Measurements from ENCODE around the gene HSD17B13. TPM values are rescaled to one million over a fixed set of nuclear protein-coding genes. Genes with fewer than 3 reads are reported as not detected.

Gene HSD17B13
- total RNA-seq, 1 experiment from 2014 or later = 0.13 TPM

- H3K36me3 ChIP-seq (ENCODE audit: control insufficient read depth, insufficient read depth, low read length) = no peaks in the 10 kb centered on the region
- BruUV-seq (replicated peaks) = no TSS peak
- ChIA-PET POLR2A (no interaction called here), CTCF (no interaction called here)
- no peaks in the 10 kb centered on the region for H3K9me3 ChIP-seq (ENCODE audit: control insufficient read depth, insufficient read depth, low read depth, low read length)
- in situ Hi-C loops (cut with HindIII; ENCODE audit: low pct_unique_long_range_greater_than_20kb, low sequenced_read_pairs) = no loop called here
- no peak for ATAC-seq
- H3K4me1 ChIP-seq (ENCODE audit: control insufficient read depth, insufficient read depth, low read length) = no peaks in the 10 kb centered on the region
- H3K27me3 ChIP-seq (ENCODE audit: control insufficient read depth, insufficient read depth, low read length) = no peaks in the 10 kb centered on the region
- DNase-seq (ENCODE audit: low read depth, low spot score) = no peak
- no peak overlapping the region for H3K27ac ChIP-seq (ENCODE audit: low read length)
- TF ChIP-seq SIN3A (IDR thresholded peaks at IDR 0.05; ENCODE audit: borderline replicate concordance, insufficient read depth, low read depth, low read length) (no peak), TCF7L2 (IDR thresholded peaks at IDR 0.05; ENCODE audit: low read depth, low read length) (no peak), REST (IDR thresholded peaks at IDR 0.05; ENCODE audit: insufficient read depth in 1 of 2, low read depth in 2 of 2, low read length in 1 of 2) (no peak), POLR2AphosphoS5 (IDR thresholded peaks at IDR 0.05; ENCODE audit: low read depth, low read length) (no peak)
- TF ChIP-seq, protein P1, sequence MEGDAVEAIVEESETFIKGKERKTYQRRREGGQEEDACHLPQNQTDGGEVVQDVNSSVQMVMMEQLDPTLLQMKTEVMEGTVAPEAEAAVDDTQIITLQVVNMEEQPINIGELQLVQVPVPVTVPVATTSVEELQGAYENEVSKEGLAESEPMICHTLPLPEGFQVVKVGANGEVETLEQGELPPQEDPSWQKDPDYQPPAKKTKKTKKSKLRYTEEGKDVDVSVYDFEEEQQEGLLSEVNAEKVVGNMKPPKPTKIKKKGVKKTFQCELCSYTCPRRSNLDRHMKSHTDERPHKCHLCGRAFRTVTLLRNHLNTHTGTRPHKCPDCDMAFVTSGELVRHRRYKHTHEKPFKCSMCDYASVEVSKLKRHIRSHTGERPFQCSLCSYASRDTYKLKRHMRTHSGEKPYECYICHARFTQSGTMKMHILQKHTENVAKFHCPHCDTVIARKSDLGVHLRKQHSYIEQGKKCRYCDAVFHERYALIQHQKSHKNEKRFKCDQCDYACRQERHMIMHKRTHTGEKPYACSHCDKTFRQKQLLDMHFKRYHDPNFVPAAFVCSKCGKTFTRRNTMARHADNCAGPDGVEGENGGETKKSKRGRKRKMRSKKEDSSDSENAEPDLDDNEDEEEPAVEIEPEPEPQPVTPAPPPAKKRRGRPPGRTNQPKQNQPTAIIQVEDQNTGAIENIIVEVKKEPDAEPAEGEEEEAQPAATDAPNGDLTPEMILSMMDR (IDR thresholded peaks at IDR 0.05) = no peak
- H3K4me3 ChIP-seq (ENCODE audit: low read depth in 2 of 2, low read length in 2 of 2) = no peak overlapping the region
- intact Hi-C loops (cut with micrococcal nuclease; ENCODE audit: unreplicated experiment) = no loop called here
Observed at GRCh38 chr4:87345139-87345538, 22.5 kb upstream of the HSD17B13 start.

- CTCF ChIA-PET = no interaction called here
- intact Hi-C loops (cut with micrococcal nuclease; ENCODE audit: unreplicated experiment) = no loop called here
- no peak overlapping the region for H3K27ac ChIP-seq (ENCODE audit: low read length)
Observed at GRCh38 chr4:87342872-87343271, 20.2 kb upstream of the HSD17B13 start.

More at GRCh38 chr4:87342872-87343271, 20.2 kb upstream of the HSD17B13 start:
- no TSS peak for BruUV-seq (replicated peaks)
- TF ChIP-seq POLR2AphosphoS5 (IDR thresholded peaks at IDR 0.05; ENCODE audit: low read depth, low read length) (no peak), TCF7L2 (IDR thresholded peaks at IDR 0.05; ENCODE audit: low read depth, low read length) (no peak), SIN3A (IDR thresholded peaks at IDR 0.05; ENCODE audit: borderline replicate concordance, insufficient read depth, low read depth, low read length) (no peak), REST (IDR thresholded peaks at IDR 0.05; ENCODE audit: insufficient read depth in 1 of 2, low read depth in 2 of 2, low read length in 1 of 2) (no peak)
- TF ChIP-seq, protein P1 (IDR thresholded peaks at IDR 0.05) = no peak
- Histone ChIP-seq H3K9me3 (ENCODE audit: control insufficient read depth, insufficient read depth, low read depth, low read length) (no peaks in the 10 kb centered on the region), H3K36me3 (ENCODE audit: control insufficient read depth, insufficient read depth, low read length) (no peaks in the 10 kb centered on the region), H3K4me1 (ENCODE audit: control insufficient read depth, insufficient read depth, low read length) (no peaks in the 10 kb centered on the region), H3K4me3 (ENCODE audit: low read depth in 2 of 2, low read length in 2 of 2) (no peak overlapping the region), H3K27me3 (ENCODE audit: control insufficient read depth, insufficient read depth, low read length) (no peaks in the 10 kb centered on the region)
- in situ Hi-C loops (cut with HindIII; ENCODE audit: low pct_unique_long_range_greater_than_20kb, low sequenced_read_pairs) = no loop called here
- ATAC-seq = no peak
- POLR2A ChIA-PET = no interaction called here
- no peak for DNase-seq (ENCODE audit: low read depth, low spot score)
